C4-2B (cell line): Measurements from ENCODE around the gene LRMDA.

Experiments
- CTCF ChIP-seq: fragments of 450-650 bp; conservative IDR thresholded peaks from 2 replicates; pipeline ENCODE4 v1.5.1; 2017; ENCODE audit warnings: mild to moderate bottlenecking
- ZFX ChIP-seq: fragments of 450-650 bp; IDR thresholded peaks from 2 replicates; pipeline ENCODE4 v1.6.1; 2017

DNA sequence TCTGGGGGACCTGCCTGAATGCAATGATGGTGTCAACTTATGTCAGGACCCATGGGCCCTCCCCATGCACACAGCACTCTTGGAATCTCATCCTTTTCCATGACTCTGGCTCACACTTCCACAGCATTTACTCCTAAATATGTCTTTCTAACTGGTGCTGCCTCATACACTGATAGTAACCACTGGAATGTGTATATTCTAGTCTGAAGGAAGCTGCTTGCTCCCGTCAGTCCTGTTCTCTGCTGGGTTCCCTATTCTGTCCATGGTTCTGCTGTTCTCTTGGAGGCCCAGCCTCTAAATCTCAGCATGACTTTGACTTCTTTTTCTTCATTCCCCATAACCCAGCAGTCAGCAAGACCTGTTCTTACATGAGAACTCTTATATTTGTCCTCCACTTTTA is 1151.1 kb downstream of the LRMDA start:
- no peak for TF ChIP-seq CTCF
- no peak for TF ChIP-seq ZFX
